ENCODE results near the gene UBE2D2. TPM values are rescaled to one million over a fixed set of nuclear protein-coding genes. Genes with fewer than 3 reads are reported as not detected.

The UBE2D2 gene
- total RNA-seq, 4 donors from 2014 or later, result 98.5 to 199 (median 131) TPM

DNA sequence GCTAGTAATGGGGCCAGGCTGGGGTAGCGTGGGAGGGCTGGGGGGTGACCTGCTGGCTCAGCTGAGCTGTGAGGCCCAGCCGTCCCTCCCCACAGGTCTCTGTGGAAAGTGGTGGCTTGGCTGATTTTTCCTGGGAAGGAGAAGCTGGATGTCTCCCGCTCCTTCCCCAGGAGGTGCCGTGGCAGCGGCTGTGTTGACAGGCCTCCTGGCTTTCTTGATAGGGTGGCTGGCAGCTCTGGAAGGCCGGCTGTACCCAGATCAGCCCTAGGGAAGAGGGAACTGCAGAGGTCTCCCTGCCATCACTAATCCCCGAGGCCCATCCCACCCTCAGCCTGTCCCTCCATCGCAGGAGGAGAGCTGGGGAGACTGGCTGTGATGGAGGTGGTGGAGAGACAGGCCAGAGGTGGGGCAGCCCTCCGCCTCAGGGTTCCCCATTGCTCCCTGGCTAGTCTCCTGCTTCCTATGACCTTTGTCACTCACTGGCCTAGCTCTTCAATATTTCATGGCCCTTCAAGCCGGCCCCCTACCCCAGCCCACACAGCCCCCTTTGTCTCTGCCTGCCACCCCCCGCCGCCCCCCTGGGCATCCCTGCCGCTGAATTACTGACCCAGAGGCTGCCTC lies 93.8 kb downstream of the UBE2D2 start:
- no peaks in the 10 kb centered on the region for H3K9me3 ChIP-seq
- TF ChIP-seq CTCF (IDR thresholded peaks at IDR 0.05 in 4 of 5, conservative IDR thresholded peaks at IDR 0.05 in 1 of 5) (no peak), POLR2A (IDR thresholded peaks at IDR 0.05) (no peak)
- in situ Hi-C loops (cut with MboI; ENCODE audit: low sequenced_read_pairs in 4 of 4), result no loop called here
- DNase-seq (no peak), ATAC-seq (no peak)
- peak overlapping the region; percentile 97 to 99 (median 98) for H3K27ac ChIP-seq
- H3K36me3 ChIP-seq, result no peaks in the 10 kb centered on the region
- peak overlapping the region in 3 of 4 donors; percentile 13 to 39 (median 33) for H3K4me3 ChIP-seq
- H3K4me1 ChIP-seq, result peaks cover 89 to 90% of the 10 kb centered on the region in 2 donors
- no peaks in the 10 kb centered on the region for H3K27me3 ChIP-seq
- intact Hi-C loops (cut with DNase I; ENCODE audit: low total_unique reads), result no loop called here

GRCh38 chr5:139655727-139656271 lies 94.7 kb downstream of the UBE2D2 start:
- intact Hi-C loops (cut with DNase I; ENCODE audit: low total_unique reads), result no loop called here
- H3K4me3 ChIP-seq, result peak overlapping the region; percentile 13 to 39 (median 30)

GRCh38 chr5:139657363-139658321 lies 96.5 kb downstream of the UBE2D2 start:
- in situ Hi-C loops (cut with MboI; ENCODE audit: low sequenced_read_pairs in 4 of 4) (no loop called here), intact Hi-C loops (cut with DNase I; ENCODE audit: low total_unique reads) (no loop called here)
- peak overlapping the region; percentile 97 to 99 (median 98) for H3K27ac ChIP-seq
- no peaks in the 10 kb centered on the region for H3K36me3 ChIP-seq
- TF ChIP-seq POLR2A (IDR thresholded peaks at IDR 0.05) (no peak), CTCF (IDR thresholded peaks at IDR 0.05 in 4 of 5, conservative IDR thresholded peaks at IDR 0.05 in 1 of 5) (no peak)
- peaks cover 93 to 98% of the 10 kb centered on the region in 2 donors for H3K4me1 ChIP-seq
- no peaks in the 10 kb centered on the region for H3K9me3 ChIP-seq
- H3K4me3 ChIP-seq, result peak overlapping the region in 1 of 4 donors; percentile 60
- H3K27me3 ChIP-seq, result no peaks in the 10 kb centered on the region
- DNase-seq (no peak), ATAC-seq (no peak)

More at GRCh38 chr5:139655727-139656271, 94.7 kb downstream of the UBE2D2 start:
- Histone ChIP-seq H3K27me3 (no peaks in the 10 kb centered on the region), H3K27ac (peak overlapping the region; percentile 97 to 99 (median 98)), H3K9me3 (no peaks in the 10 kb centered on the region), H3K36me3 (no peaks in the 10 kb centered on the region), H3K4me1 (peaks cover 92 to 95% of the 10 kb centered on the region in 2 donors)
- DNase-seq (peak in 1 of 2 donors; percentile 83), ATAC-seq (peak in 1 of 2 donors; percentile 1)
- in situ Hi-C loops (cut with MboI; ENCODE audit: low sequenced_read_pairs in 4 of 4), result no loop called here
- peak in 1 of 2 donors; percentile 41 for TF ChIP-seq POLR2A (IDR thresholded peaks at IDR 0.05)
- TF ChIP-seq CTCF (IDR thresholded peaks at IDR 0.05 in 4 of 5, conservative IDR thresholded peaks at IDR 0.05 in 1 of 5), result no peak

DNA sequence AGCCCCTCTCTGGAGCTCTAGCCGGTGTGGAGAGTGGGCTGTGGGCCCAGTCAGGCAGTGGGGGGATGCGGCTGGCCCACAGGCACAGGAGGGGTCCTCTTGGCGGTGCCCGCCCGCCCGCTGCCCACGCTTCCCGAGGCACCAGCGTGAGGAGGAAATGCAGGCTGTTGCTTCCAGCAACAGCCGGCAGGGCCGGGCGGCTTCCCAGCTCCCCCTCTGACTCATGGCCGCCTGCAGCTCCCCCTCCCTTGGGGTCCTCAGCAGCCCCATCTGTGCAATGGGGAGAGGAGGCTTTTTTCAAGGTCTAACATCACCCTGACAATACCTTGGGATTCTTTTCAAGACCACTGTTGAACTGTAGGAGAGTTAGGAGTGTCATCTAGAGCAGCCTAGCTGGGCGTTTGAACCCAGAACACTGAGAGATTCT lies 97.4 kb downstream of the UBE2D2 start:
- in situ Hi-C loops (cut with MboI; ENCODE audit: low sequenced_read_pairs in 4 of 4), result no loop called here

More for the DNA sequence above, 97.4 kb downstream of the UBE2D2 start:
- Histone ChIP-seq H3K27me3 (no peaks in the 10 kb centered on the region), H3K4me3 (peak overlapping the region; percentile 29 to 60 (median 50)), H3K9me3 (no peaks in the 10 kb centered on the region), H3K27ac (peak overlapping the region; percentile 97 to 99 (median 98)), H3K36me3 (no peaks in the 10 kb centered on the region), H3K4me1 (peaks cover 92 to 98% of the 10 kb centered on the region in 2 donors)
- peak in 1 of 2 donors; percentile 69 for DNase-seq
- intact Hi-C loops (cut with DNase I; ENCODE audit: low total_unique reads), result no loop called here
- ATAC-seq, result no peak
- TF ChIP-seq POLR2A (IDR thresholded peaks at IDR 0.05), result no peak
- TF ChIP-seq CTCF (IDR thresholded peaks at IDR 0.05 in 4 of 5, conservative IDR thresholded peaks at IDR 0.05 in 1 of 5), result peak in 2 of 5 experiments; percentile 16 to 31

All from gastrocnemius medialis (tissue), 4 donors.